GM18507 (cell line): ENCODE measurements around the gene MMP23B.
A peak's percentile ranks its signal among the peaks of the same experiment; 100 is the strongest.

ENCODE experiments used
- DNase-seq: peaks from one replicate; pipeline ENCODE4 v3.0.0; 2011; ENCODE audit warnings: low read depth; ENCODE audit not compliant: insufficient read length; ENCODE audit errors: extremely low spot score
- FAIRE-seq: peaks from 2 replicates; lab custom pipeline; 2011; peaks lifted over from hg19 to GRCh38; lab: Jason Lieb, UNC

MMP23B gene

GRCh38 chr1:1601564-1602303 lies 30.2 kb upstream of the MMP23B start:
- FAIRE-seq (no peak), DNase-seq (no peak)

GRCh38 chr1:1602304-1602967 lies 29.5 kb upstream of the MMP23B start:
- no peak for DNase-seq
- peak; percentile 70 for FAIRE-seq

GRCh38 chr1:1602968-1603506 lies 28.9 kb upstream of the MMP23B start:
- FAIRE-seq (no peak), DNase-seq (no peak)

GRCh38 chr1:1603671-1604373 lies 28.2 kb upstream of the MMP23B start:
- DNase-seq (no peak), FAIRE-seq (no peak)

GRCh38 chr1:1604374-1605033 lies 27.5 kb upstream of the MMP23B start:
- FAIRE-seq (no peak), DNase-seq (no peak)

GRCh38 chr1:1605034-1605591 lies 26.9 kb upstream of the MMP23B start:
- FAIRE-seq (no peak), DNase-seq (no peak)

- DNase-seq: no peak
- FAIRE-seq: no peak
Observed at GRCh38 chr1:1605724-1606123, 26.2 kb upstream of the MMP23B start.

- FAIRE-seq (no peak), DNase-seq (no peak)
Observed at GRCh38 chr1:1606232-1606631, 25.7 kb upstream of the MMP23B start.

- DNase-seq (no peak), FAIRE-seq (no peak)
Observed at GRCh38 chr1:1609822-1610485, 22.0 kb upstream of the MMP23B start.

- FAIRE-seq: no peak
- DNase-seq: no peak
Observed at GRCh38 chr1:1610796-1611195, 21.2 kb upstream of the MMP23B start.

- FAIRE-seq: no peak
- DNase-seq: no peak
Observed at GRCh38 chr1:1612104-1612400, 19.9 kb upstream of the MMP23B start.

- FAIRE-seq (no peak), DNase-seq (no peak)
Observed at GRCh38 chr1:1613509-1614082, 18.4 kb upstream of the MMP23B start.

GRCh38 chr1:1614204-1614953 lies 17.6 kb upstream of the MMP23B start:
- no peak for DNase-seq
- FAIRE-seq: no peak

- FAIRE-seq: no peak
- no peak for DNase-seq
Observed at GRCh38 chr1:1614954-1615255, 17.1 kb upstream of the MMP23B start.

- DNase-seq: peak; percentile 100
- FAIRE-seq: peak; percentile 97
Observed at GRCh38 chr1:1615256-1616044, 16.5 kb upstream of the MMP23B start, which contains the start of gene MIB2. Gene MIB2 (plus strand): TSS chr1:1615500. CDS start chr1:1623453, 7,953 bp downstream.

- DNase-seq (no peak), FAIRE-seq (no peak)
Observed at GRCh38 chr1:1616045-1616790, 15.8 kb upstream of the MMP23B start.

GRCh38 chr1:1616838-1617237 lies 15.1 kb upstream of the MMP23B start:
- no peak for FAIRE-seq
- no peak for DNase-seq
